ENCODE measurements around the gene HS6ST1. TPM values are rescaled to one million over a fixed set of nuclear protein-coding genes. Genes with fewer than 3 reads are reported as not detected.

Gene HS6ST1
- total and polyA plus RNA-seq, 2 of the 4 experiments (the other 2 are of a cell fraction): 29.9 to 36.9 TPM

- Histone ChIP-seq H3K27me3 (ENCODE audit: control insufficient read depth, insufficient read depth, low read length) (no peaks in the 10 kb centered on the region), H3K79me1 (ENCODE audit: low read depth in 1 of 2, low read length in 2 of 2) (peaks cover 41 to 89% of the 10 kb centered on the region in 2 experiments), H3K9ac (ENCODE audit: low read depth, low read length) (no peak overlapping the region), H4K8ac (ENCODE audit: low read depth in 2 of 2, low read length in 2 of 2) (no peak overlapping the region), H3K23ac (ENCODE audit: low read depth, low read length) (no peak overlapping the region), H2AFZ (replicated peaks; ENCODE audit: low read length, poor library complexity) (no peak overlapping the region), H2BK20ac (ENCODE audit: low read depth, low read length) (no peak overlapping the region), H2BK5ac (ENCODE audit: low read depth, low read length, poor library complexity, severe bottlenecking) (no peak overlapping the region), H2AK9ac (replicated peaks; ENCODE audit: low read depth, low read length, poor library complexity) (no peak overlapping the region), H3K9me3 (ENCODE audit: control insufficient read depth, insufficient read depth, low read length) (peaks cover 2% of the 10 kb centered on the region; the same call in 1 of the 2 replicates), H4K91ac (ENCODE audit: insufficient read depth, low read depth, low read length) (no peak overlapping the region), H3K9me1 (ENCODE audit: insufficient read depth, low read length) (peaks cover 27% of the 10 kb centered on the region), H3K4me1 (ENCODE audit: control insufficient read depth, insufficient read depth, low read length) (peaks cover 5% of the 10 kb centered on the region; the same call in 1 of the 2 replicates), H3K4me2 (ENCODE audit: low read depth, low read length) (no peak overlapping the region), H3K36me3 (ENCODE audit: control insufficient read depth, insufficient read depth, low read length) (peaks cover 77% of the 10 kb centered on the region), H2BK15ac (ENCODE audit: low read depth, low read length) (no peak overlapping the region), H3K18ac (ENCODE audit: low read depth, low read length) (no peak overlapping the region), H2AK5ac (ENCODE audit: low read depth, low read length) (no peak overlapping the region; the same call in 1 of the 2 replicates), H3K4ac (ENCODE audit: low read depth, low read length) (no peak overlapping the region), H3K4me3 (ENCODE audit: insufficient read depth, low read depth, low read length) (no peak overlapping the region), H2BK120ac (ENCODE audit: low read depth, low read length) (no peak overlapping the region), H3K14ac (replicated peaks; ENCODE audit: low read depth, low read length) (no peak overlapping the region), H3K56ac (ENCODE audit: extremely low read depth, insufficient read depth, low read length) (no peak overlapping the region), H4K5ac (ENCODE audit: low read depth, low read length) (no peak overlapping the region), H3K27ac (ENCODE audit: insufficient read depth, low read length) (no peak overlapping the region), H4K20me1 (ENCODE audit: insufficient read depth, low read length) (peaks cover 91% of the 10 kb centered on the region)
- ATAC-seq (ENCODE audit: low read depth): no peak
- TF ChIP-seq, protein P1, sequence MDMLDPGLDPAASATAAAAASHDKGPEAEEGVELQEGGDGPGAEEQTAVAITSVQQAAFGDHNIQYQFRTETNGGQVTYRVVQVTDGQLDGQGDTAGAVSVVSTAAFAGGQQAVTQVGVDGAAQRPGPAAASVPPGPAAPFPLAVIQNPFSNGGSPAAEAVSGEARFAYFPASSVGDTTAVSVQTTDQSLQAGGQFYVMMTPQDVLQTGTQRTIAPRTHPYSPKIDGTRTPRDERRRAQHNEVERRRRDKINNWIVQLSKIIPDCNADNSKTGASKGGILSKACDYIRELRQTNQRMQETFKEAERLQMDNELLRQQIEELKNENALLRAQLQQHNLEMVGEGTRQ (IDR thresholded peaks at IDR 0.05; ENCODE audit: low read depth, low read length): no peak
- TF ChIP-seq CTCF (conservative IDR thresholded peaks at IDR 0.05; ENCODE audit: low read depth, low read length): no peak
- TF ChIP-seq SMC3 (IDR thresholded peaks at IDR 0.05; ENCODE audit: low read depth, low read length): no peak
- TF ChIP-seq, protein P2, sequence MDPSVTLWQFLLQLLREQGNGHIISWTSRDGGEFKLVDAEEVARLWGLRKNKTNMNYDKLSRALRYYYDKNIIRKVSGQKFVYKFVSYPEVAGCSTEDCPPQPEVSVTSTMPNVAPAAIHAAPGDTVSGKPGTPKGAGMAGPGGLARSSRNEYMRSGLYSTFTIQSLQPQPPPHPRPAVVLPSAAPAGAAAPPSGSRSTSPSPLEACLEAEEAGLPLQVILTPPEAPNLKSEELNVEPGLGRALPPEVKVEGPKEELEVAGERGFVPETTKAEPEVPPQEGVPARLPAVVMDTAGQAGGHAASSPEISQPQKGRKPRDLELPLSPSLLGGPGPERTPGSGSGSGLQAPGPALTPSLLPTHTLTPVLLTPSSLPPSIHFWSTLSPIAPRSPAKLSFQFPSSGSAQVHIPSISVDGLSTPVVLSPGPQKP (IDR thresholded peaks at IDR 0.05; ENCODE audit: borderline replicate concordance, low read depth, low read length): no peak
- no peak for TF ChIP-seq BHLHE40 (IDR thresholded peaks at IDR 0.05; ENCODE audit: low read depth, low read length)
- no peak for TF ChIP-seq MXI1 (IDR thresholded peaks at IDR 0.05; ENCODE audit: borderline replicate concordance, low read depth, low read length)
- intact Hi-C loops (cut with micrococcal nuclease) (no loop called here), in situ Hi-C loops (cut with MboI; ENCODE audit: low sequenced_read_pairs) (no loop called here), dilution Hi-C loops (cut with HindIII; ENCODE audit: low sequenced_read_pairs, unreplicated experiment) (no loop called here)
- CTCF ChIA-PET: no interaction called here
- DNase-seq: no peak
- POLR2A ChIA-PET (ENCODE audit: unreplicated experiment): no interaction called here
- 96% methylated on average over 10 of the region's 18 CpGs; no CpG with 5 or more reads in 1 of the 2 experiments for WGBS, 2 experiments (ENCODE audit: extremely low coverage in 2 of 2, insufficient read length in 1 of 2)
- no TSS peak for BruUV-seq (replicated peaks)
These were observed 45.8 kb downstream of the HS6ST1 start for GRCh38 chr2:128272601-128273468.

Data from IMR-90 (cell line).